Upper lobe of right lung (tissue), 1 donor: ENCODE data around the gene AMIGO2. TPM values are rescaled to one million over a fixed set of nuclear protein-coding genes. Genes with fewer than 3 reads are reported as not detected.
A peak's percentile ranks its signal among the peaks of the same experiment; 100 is the strongest.

Experiments used
- ATAC-seq: fragments of 200-7000 bp; cut with Tn5 transposase; one replicate; pipeline ENCODE4 v1.9.1; 2020; ENCODE audit warnings: mild to moderate bottlenecking, moderate library complexity
- DNase-seq: peaks from one replicate; pipeline ENCODE4 v3.0.0-alpha.2; 2020
- H3K27ac ChIP-seq: fragments of 200-600 bp; one replicate; pipeline ENCODE4 v1.8.0; 2022
- H3K27me3 ChIP-seq: fragments of 200-600 bp; one replicate; pipeline ENCODE4 v1.8.0; 2022; ENCODE audit warnings: mild to moderate bottlenecking
- H3K36me3 ChIP-seq: fragments of 200-600 bp; one replicate; pipeline ENCODE4 v1.8.0; 2022
- H3K4me1 ChIP-seq: fragments of 200-600 bp; one replicate; pipeline ENCODE4 v1.8.0; 2022
- H3K4me3 ChIP-seq: fragments of 200-600 bp; one replicate; pipeline ENCODE4 v1.8.0; 2022; ENCODE audit warnings: mild to moderate bottlenecking
- H3K9me3 ChIP-seq: fragments of 200-600 bp; one replicate; pipeline ENCODE4 v1.8.0; 2022
- CTCF ChIP-seq: fragments of 200-600 bp; IDR thresholded peaks from one replicate; pipeline ENCODE4 v1.8.0; 2022; ENCODE audit warnings: antibody characterized with exemption
- intact Hi-C: fragments of 100-400 bp; cut with DNase I; formaldehyde crosslinking; loops from one replicate; pipeline ENCODE4 v1.11.0; 2022
- total RNA-seq: library from RNA; stranded (reverse); fragmentation: NEBNext Ultra II Directional; extraction: Animal tissue kit (Norgen Biotek cat#: 25700); gene quantifications from one replicate; pipeline ENCODE4 v1.2.1, GENCODE V29; 2021
- donor health status: DM: no; HTN: yes; CAD: no; lungs with severe emphysema.

AMIGO2 gene
- total RNA-seq, 1 donor from 2014 or later, result 22.8 TPM

DNA sequence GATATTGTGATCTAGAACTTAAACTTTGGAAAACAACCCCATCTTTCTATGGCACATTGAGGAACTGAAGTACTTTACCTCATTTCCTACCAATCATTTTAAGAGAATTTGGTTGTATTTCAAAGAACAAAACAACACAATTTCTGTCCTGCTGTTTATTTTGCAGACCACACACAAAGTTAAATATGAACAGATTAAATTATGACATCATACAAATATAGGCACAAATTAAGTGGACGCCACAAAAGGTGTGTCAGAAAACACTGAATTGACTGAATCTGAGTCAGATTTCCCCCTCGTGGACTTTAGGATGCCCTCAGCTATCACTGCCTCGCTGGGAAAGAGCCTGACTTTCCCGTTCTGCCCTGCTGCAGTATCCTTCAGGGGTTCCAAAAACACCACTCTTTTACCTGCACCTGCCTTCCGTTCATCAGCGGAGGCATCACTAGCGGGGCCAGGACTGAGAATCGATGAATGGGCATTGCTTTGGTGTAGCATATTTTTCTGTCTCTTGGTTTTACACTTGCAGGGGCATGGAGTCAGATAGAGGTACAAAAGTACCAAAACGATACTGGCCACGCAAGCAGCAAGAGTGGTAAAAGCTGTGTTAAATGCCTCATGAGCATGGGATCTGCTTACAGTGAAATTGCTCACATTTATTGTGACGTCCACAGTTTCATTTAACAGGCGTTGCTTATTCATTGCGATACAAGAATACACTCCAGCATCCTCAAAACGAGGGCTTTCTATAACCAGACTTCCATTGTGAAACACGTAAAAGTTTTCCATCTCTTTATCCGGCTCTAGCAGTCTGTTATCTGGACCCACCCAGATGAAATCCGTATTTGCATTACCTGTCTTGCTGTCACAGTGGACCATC, 2.3 kb downstream of the AMIGO2 start:
- Histone ChIP-seq H3K27me3 (no peaks in the 10 kb centered on the region), H3K27ac (no peak overlapping the region), H3K36me3 (no peaks in the 10 kb centered on the region), H3K4me1 (peaks cover 10% of the 10 kb centered on the region), H3K4me3 (peak overlapping the region; percentile 73), H3K9me3 (no peaks in the 10 kb centered on the region)
- DNase-seq (no peak), ATAC-seq (no peak)
- no peak for TF ChIP-seq CTCF
- intact Hi-C loops, result no loop called here

DNA sequence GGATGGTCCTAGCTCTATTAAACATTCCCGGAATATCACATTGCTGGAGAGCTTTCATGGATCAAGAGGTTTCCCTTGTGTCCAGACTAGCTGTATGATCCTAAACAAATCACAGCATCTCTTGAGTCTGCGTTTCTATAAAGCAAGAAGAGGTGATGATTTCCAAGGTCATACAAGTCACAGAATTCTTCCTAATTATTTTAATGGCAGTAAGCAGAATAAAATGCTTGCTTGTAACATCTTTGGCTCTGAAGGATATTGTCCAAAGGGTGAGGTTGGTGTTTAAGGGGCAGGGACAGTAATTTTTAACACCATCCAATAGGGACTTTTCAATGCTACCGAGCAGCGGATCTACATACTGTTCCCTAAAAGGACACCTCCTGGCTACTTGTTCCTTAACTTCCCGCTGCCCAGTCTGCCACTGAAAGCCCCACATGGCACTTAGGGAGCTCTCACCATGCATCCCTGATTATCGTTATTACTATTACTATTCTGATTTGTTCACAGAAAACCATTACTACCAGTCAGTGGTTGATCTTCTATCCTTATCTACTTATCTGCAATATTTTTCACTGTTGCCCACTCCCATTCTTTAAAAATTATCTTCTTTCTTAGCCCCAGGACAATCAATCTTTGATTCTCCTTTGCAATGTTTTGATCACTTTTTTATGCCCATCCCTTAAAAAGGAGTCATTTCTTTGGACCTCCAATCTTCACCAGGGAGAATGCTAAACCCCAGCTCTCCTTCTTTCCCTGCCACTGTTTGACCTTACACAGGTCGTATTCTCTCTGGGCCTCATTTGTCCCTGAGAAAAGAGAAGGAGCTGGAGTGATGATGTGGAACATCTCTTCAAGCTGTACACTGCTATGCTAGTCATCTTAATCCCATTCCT, 4.3 kb downstream of the AMIGO2 start:
- no peaks in the 10 kb centered on the region for H3K27me3 ChIP-seq
- H3K4me1 ChIP-seq, result peaks cover 10% of the 10 kb centered on the region
- no peaks in the 10 kb centered on the region for H3K9me3 ChIP-seq
- H3K36me3 ChIP-seq, result no peaks in the 10 kb centered on the region
- intact Hi-C loops, result no loop called here
- DNase-seq (no peak), ATAC-seq (no peak)
- no peak for TF ChIP-seq CTCF
- no peak overlapping the region for H3K27ac ChIP-seq
- no peak overlapping the region for H3K4me3 ChIP-seq

DNA sequence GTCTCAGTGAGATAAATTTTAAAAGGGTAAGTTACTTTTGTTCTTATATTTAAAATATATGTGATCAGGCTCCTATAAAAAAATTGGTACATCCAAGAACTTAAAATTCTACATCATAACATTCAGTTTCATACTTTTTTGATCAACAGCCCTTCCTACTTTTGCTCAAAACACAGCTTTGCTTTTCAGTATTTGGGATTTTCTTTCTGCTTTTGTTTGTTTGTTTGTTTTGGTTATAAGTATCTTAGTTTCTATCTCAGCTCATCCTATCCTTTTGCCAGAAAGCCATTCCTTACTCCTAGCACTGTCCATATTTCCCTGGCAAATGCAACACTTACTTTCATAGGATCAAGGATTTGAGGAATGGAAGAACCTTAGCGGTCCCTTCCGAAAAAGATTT, 5.0 kb downstream of the AMIGO2 start:
- Histone ChIP-seq H3K27ac (no peak overlapping the region), H3K4me1 (peaks cover 10% of the 10 kb centered on the region), H3K36me3 (no peaks in the 10 kb centered on the region), H3K4me3 (no peak overlapping the region), H3K9me3 (no peaks in the 10 kb centered on the region), H3K27me3 (no peaks in the 10 kb centered on the region)
- intact Hi-C loops, result no loop called here
- ATAC-seq, result no peak
- TF ChIP-seq CTCF, result no peak
- DNase-seq, result no peak

DNA sequence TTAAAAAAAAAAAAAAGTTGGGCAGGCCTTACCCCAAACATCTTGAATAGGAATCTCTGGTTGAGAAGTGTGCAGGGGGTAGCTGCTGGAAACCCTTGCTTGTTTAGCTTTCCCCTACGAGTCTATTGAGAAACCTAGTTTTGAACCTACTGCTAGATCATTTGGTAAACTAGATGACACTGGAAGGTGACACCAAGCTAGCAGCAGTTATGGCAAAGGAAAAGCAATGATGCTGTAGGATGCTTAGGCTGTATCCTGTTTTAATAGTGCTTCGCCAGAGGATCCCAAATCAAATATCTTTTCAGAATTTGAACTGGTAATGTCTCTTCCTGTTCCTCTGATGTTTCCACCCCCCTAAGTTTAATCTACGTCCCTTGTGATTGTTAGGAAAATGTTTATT, 5.8 kb downstream of the AMIGO2 start:
- H3K27me3 ChIP-seq, result no peaks in the 10 kb centered on the region
- no peak overlapping the region for H3K4me3 ChIP-seq
- peaks cover 10% of the 10 kb centered on the region for H3K4me1 ChIP-seq
- intact Hi-C loops, result no loop called here
- H3K27ac ChIP-seq, result no peak overlapping the region
- H3K9me3 ChIP-seq, result no peaks in the 10 kb centered on the region
- DNase-seq, result no peak
- TF ChIP-seq CTCF, result no peak
- ATAC-seq, result no peak
- H3K36me3 ChIP-seq, result no peaks in the 10 kb centered on the region

- peaks cover 4% of the 10 kb centered on the region for H3K4me1 ChIP-seq
- DNase-seq, result no peak
- H3K36me3 ChIP-seq, result no peaks in the 10 kb centered on the region
- H3K9me3 ChIP-seq, result no peaks in the 10 kb centered on the region
- ATAC-seq, result peak; percentile 75
- peak; percentile 50 for TF ChIP-seq CTCF
- no peak overlapping the region for H3K27ac ChIP-seq
- intact Hi-C loops, result no loop called here
- H3K27me3 ChIP-seq, result no peaks in the 10 kb centered on the region
- no peak overlapping the region for H3K4me3 ChIP-seq
Observed at GRCh38 chr12:47071241-47071852, 8.4 kb downstream of the AMIGO2 start.
